Measurements from ENCODE around the gene CDH15.

Gene CDH15

DNA sequence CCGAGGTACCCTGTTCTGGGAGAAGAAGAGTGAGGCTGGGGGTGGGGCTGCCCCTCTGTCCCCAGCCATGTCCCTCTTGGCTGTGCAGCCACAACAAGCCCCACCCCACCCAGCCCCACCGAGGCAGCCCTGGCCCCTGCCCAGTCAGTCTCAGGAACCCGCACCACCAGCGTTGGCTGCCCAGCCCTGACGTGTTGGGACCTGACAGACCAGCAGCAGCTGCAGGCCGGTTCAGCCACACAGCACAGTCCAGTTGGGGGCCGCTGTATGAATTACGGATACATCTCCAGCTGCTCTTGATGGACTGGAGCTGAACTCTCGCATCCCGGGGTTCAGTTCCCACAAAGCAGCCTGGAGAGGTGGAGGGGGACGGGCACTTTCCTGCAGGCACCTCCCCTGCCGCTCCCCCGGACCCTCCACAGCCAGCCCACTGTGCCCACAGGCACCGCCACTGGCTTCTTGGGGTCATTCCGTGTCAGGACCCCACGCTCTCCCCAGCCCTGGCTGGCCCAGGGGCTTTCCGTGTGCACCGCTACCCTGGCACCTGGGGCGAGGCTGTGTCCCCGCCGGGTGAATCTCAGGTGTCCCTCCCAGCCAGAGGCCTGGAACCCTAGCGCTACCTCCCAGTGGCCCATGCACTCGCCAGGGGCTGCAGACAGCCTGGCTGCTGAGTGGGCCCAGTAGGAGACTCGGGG lies 7.1 kb downstream of the CDH15 start:
- TF ChIP-seq EGR1 (IDR thresholded peaks at IDR 0.05) (no peak), FOXM1 (IDR thresholded peaks at IDR 0.05; ENCODE audit: borderline replicate concordance, low read depth) (no peak), TAF1 (IDR thresholded peaks at IDR 0.05; ENCODE audit: low read depth) (no peak), TEAD4 (IDR thresholded peaks at IDR 0.05) (no peak), RAD21 (IDR thresholded peaks at IDR 0.05; ENCODE audit: low read depth) (no peak), MAX (IDR thresholded peaks at IDR 0.05) (no peak), REST (IDR thresholded peaks at IDR 0.05; ENCODE audit: low read depth) (no peak), CEBPB (IDR thresholded peaks at IDR 0.05) (no peak), CREB1 (IDR thresholded peaks at IDR 0.05; ENCODE audit: low read depth) (no peak), EP300 (IDR thresholded peaks at IDR 0.05; ENCODE audit: borderline replicate concordance) (no peak), YY1 (IDR thresholded peaks at IDR 0.05; ENCODE audit: low read depth) (no peak), ZBTB7A (IDR thresholded peaks at IDR 0.05; ENCODE audit: low read depth) (no peak), TCF12 (IDR thresholded peaks at IDR 0.05; ENCODE audit: low read depth) (no peak)

DNA sequence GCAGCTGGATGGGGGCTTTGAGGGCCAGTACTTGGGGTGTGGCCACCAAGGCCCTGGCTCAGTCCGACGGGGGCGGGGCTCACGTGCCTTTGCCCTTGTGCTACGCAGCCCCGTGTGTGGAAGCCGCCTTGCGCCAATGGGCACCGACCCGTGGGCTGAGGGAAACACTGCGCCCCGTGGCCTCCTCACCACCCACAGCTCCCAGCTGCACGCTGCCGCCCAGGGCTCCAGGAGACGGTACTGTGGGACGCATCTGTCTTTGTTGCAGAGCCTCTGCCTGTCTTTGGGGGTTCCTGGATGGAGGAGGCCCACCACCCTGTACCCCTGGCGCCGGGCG lies 7.6 kb downstream of the CDH15 start:
- no peak for TF ChIP-seq USF1 (IDR thresholded peaks at IDR 0.05)
- TF ChIP-seq MAX (IDR thresholded peaks at IDR 0.05): no peak
- no peak for TF ChIP-seq EP300 (IDR thresholded peaks at IDR 0.05; ENCODE audit: borderline replicate concordance)

GRCh38 chr16:89179656-89180315 lies 8.2 kb downstream of the CDH15 start:
- TF ChIP-seq USF1 (IDR thresholded peaks at IDR 0.05) (no peak), TAF1 (IDR thresholded peaks at IDR 0.05; ENCODE audit: low read depth) (no peak), REST (IDR thresholded peaks at IDR 0.05; ENCODE audit: low read depth) (no peak), RAD21 (IDR thresholded peaks at IDR 0.05; ENCODE audit: low read depth) (no peak), CREB1 (IDR thresholded peaks at IDR 0.05; ENCODE audit: low read depth) (no peak), ZBTB7A (IDR thresholded peaks at IDR 0.05; ENCODE audit: low read depth) (no peak), CEBPB (IDR thresholded peaks at IDR 0.05) (no peak), NFIC (IDR thresholded peaks at IDR 0.05) (no peak), EGR1 (IDR thresholded peaks at IDR 0.05) (no peak), TEAD4 (IDR thresholded peaks at IDR 0.05) (no peak), MAX (IDR thresholded peaks at IDR 0.05) (no peak), FOXM1 (IDR thresholded peaks at IDR 0.05; ENCODE audit: borderline replicate concordance, low read depth) (no peak), YY1 (IDR thresholded peaks at IDR 0.05; ENCODE audit: low read depth) (no peak), TCF12 (IDR thresholded peaks at IDR 0.05; ENCODE audit: low read depth) (no peak)

DNA sequence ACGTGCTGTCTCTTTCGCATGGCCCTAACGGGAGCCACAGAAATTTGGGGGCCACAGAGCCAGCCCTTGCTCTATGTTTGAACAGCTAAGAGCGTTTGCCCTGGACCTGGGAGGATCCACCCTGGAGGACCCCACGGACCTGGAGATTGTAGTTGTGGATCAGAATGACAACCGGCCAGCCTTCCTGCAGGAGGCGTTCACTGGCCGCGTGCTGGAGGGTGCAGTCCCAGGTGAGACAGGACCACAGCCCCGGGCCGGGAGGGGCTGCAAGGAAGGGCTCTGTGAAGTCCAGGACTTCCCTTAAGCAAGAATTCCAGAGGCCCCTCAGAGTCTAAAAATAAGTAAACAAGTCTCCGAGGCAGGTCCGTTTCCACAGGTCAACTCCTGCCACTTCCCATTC lies 11.9 kb downstream of the CDH15 start:
- TF ChIP-seq NFIC (IDR thresholded peaks at IDR 0.05): no peak
- TF ChIP-seq CEBPB (IDR thresholded peaks at IDR 0.05): no peak
- no peak for TF ChIP-seq RAD21 (IDR thresholded peaks at IDR 0.05; ENCODE audit: low read depth)
- no peak for TF ChIP-seq TAF1 (IDR thresholded peaks at IDR 0.05; ENCODE audit: low read depth)
- TF ChIP-seq EGR1 (IDR thresholded peaks at IDR 0.05): no peak
- no peak for TF ChIP-seq ZBTB7A (IDR thresholded peaks at IDR 0.05; ENCODE audit: low read depth)
- TF ChIP-seq EP300 (IDR thresholded peaks at IDR 0.05; ENCODE audit: borderline replicate concordance): no peak
- no peak for TF ChIP-seq FOXM1 (IDR thresholded peaks at IDR 0.05; ENCODE audit: borderline replicate concordance, low read depth)
- TF ChIP-seq TCF12 (IDR thresholded peaks at IDR 0.05; ENCODE audit: low read depth): no peak
- no peak for TF ChIP-seq REST (IDR thresholded peaks at IDR 0.05; ENCODE audit: low read depth)
- no peak for TF ChIP-seq TEAD4 (IDR thresholded peaks at IDR 0.05)
- no peak for TF ChIP-seq MAX (IDR thresholded peaks at IDR 0.05)
